K562 (cell line): ENCODE measurements around the gene KITLG. TPM values are rescaled to one million over a fixed set of nuclear protein-coding genes. Genes with fewer than 3 reads are reported as not detected.

Source experiments
- ATAC-seq: fragments of 200-7000 bp; cut with Tn5 transposase; 3 replicates; pipeline ENCODE4 v1.9.1; 2020; ENCODE audit warnings: moderate library complexity
- BruUV-seq: library from RNA; stranded (reverse); fragments of 400-500 nt; replicated peaks from 2 replicates; lab custom pipeline; 2021; lab: Mats Ljungman, UMichigan
- CTCF ChIA-PET: fragments of 300-600 bp; formaldehyde crosslinking; extraction: SDS; loops from one replicate; lab custom pipeline; 2021; ENCODE audit warnings: low intra/inter-chr PET ratio; lab: Yijun Ruan, JAX
- POLR2A ChIA-PET: fragments of 300-600, 350-650 bp; sonication (Branson Sonifier 250); formaldehyde crosslinking; extraction: SDS; loops from one replicate; lab custom pipeline; 2021; ENCODE audit warnings: antibody characterized with exemption, inconsistent platforms; lab: Yijun Ruan, JAX
- DNase-seq, 4 experiments: peaks; one replicate each; pipeline versions ENCODE4 v3.0.0 to v3.0.0-alpha.2; 2011 to 2018; ENCODE audit warnings: low spot score in 3 of 4, mixed read lengths in 3 of 4; ENCODE audit errors: extremely low read depth in 1 of 4
- FAIRE-seq: peaks from 2 replicates; lab custom pipeline; 2011; peaks lifted over from hg19 to GRCh38; lab: Jason Lieb, UNC
- H2AFZ ChIP-seq: 2 replicates; pipeline ENCODE4 v1.6.0; 2011; ENCODE audit warnings: low read depth, low read length, control low read depth, inconsistent platforms
- H3K27ac ChIP-seq: fragments of 200-600 bp; 3 replicates; pipeline ENCODE4 v1.8.0; 2011; ENCODE audit warnings: low read depth, mild to moderate bottlenecking, control low read depth, inconsistent platforms, low read length, moderate library complexity, mixed read lengths; ENCODE audit errors: extremely low read depth
- H3K27me3 ChIP-seq, 2 experiments: fragments of 300-600 bp in 1 of 2; 2 replicates in 1 of 2; 3 replicates in 1 of 2; pipeline versions ENCODE4 v1.6.0 to v1.8.0; 2011; ENCODE audit warnings: inconsistent platforms in 2 of 2, low read length in 2 of 2, mild to moderate bottlenecking in 1 of 2, mixed read lengths in 1 of 2, moderate library complexity in 1 of 2; ENCODE audit not compliant: control insufficient read depth in 2 of 2, insufficient read depth in 2 of 2
- H3K36me3 ChIP-seq: fragments of 300-600 bp; 3 replicates; pipeline ENCODE4 v1.8.0; 2011; ENCODE audit warnings: mild to moderate bottlenecking, low read length, inconsistent platforms; ENCODE audit not compliant: control insufficient read depth, insufficient read depth
- H3K4me1 ChIP-seq, 2 experiments: fragments of 200-600 bp in 1 of 2; replicated peaks in 1 of 2; 2 replicates in 1 of 2; 3 replicates in 1 of 2; pipeline versions ENCODE4 v1.5.1 to v1.8.0; 2011; ENCODE audit warnings: inconsistent platforms in 2 of 2, low read length in 2 of 2, mild to moderate bottlenecking in 1 of 2, mixed read lengths in 1 of 2, moderate library complexity in 1 of 2; ENCODE audit not compliant: control insufficient read depth in 2 of 2, insufficient read depth in 2 of 2
- H3K4me2 ChIP-seq: 2 replicates; pipeline ENCODE4 v1.6.1; 2011; ENCODE audit warnings: low read length, control low read depth, inconsistent platforms, mixed read lengths; ENCODE audit not compliant: insufficient read depth
- H3K4me3 ChIP-seq: fragments of 200-600 bp; sonication (generic), shearing (Covaris generic); 2 replicates; pipeline ENCODE4 v1.5.1; 2016; ENCODE audit warnings: control low read depth, inconsistent platforms
- H3K79me2 ChIP-seq: fragments of 200-600 bp; 3 replicates; pipeline ENCODE4 v1.8.0; 2011; ENCODE audit warnings: low read length, inconsistent platforms; ENCODE audit not compliant: control insufficient read depth, insufficient read depth
- H3K9ac ChIP-seq, 2 experiments: 2 replicates each; pipeline versions ENCODE4 v1.6.0 to v1.6.1; 2011; ENCODE audit warnings: low read depth in 2 of 2, low read length in 2 of 2, control low read depth in 1 of 2, inconsistent platforms in 1 of 2, mild to moderate bottlenecking in 1 of 2, mixed read lengths in 1 of 2; ENCODE audit not compliant: insufficient read depth in 1 of 2
- H3K9me1 ChIP-seq: one replicate; pipeline ENCODE4 v1.6.0; 2011; ENCODE audit warnings: inconsistent platforms, mild to moderate bottlenecking, low read length, moderate library complexity; ENCODE audit not compliant: control insufficient read depth, insufficient read depth
- H3K9me3 ChIP-seq: replicated peaks from 2 replicates; pipeline ENCODE4 v1.5.1; 2011; ENCODE audit warnings: low read depth, low read length, inconsistent platforms; ENCODE audit not compliant: control insufficient read depth, insufficient read depth
- H4K20me1 ChIP-seq: replicated peaks from 2 replicates; pipeline ENCODE4 v1.6.1; 2011; ENCODE audit warnings: low read length, inconsistent platforms, mixed read lengths; ENCODE audit not compliant: control insufficient read depth, insufficient read depth
- AFF4 ChIP-seq: sonication (generic); formaldehyde crosslinking; IDR thresholded peaks from 2 replicates; pipeline ENCODE4 v1.8.0; 2023; ENCODE audit warnings: mild to moderate bottlenecking, missing genetic modification reagents
- HNRNPK ChIP-seq: fragments of 200-400 bp; formaldehyde crosslinking; IDR thresholded peaks from one replicate; pipeline ENCODE4 v1.6.1; 2018; ENCODE audit warnings: mild to moderate bottlenecking, low read depth, low read length; ENCODE audit not compliant: poor library complexity, severe bottlenecking
- MEIS2 ChIP-seq: fragments of 450-650 bp; IDR thresholded peaks from 2 replicates; pipeline ENCODE4 v1.6.1; 2014; ENCODE audit warnings: mild to moderate bottlenecking; ENCODE audit not compliant: partially characterized antibody
- NR2F6 ChIP-seq: fragments of 450-650 bp; formaldehyde crosslinking; IDR thresholded peaks from 2 replicates; pipeline ENCODE4 v1.4.0; 2020; ENCODE audit warnings: mild to moderate bottlenecking
- PCBP2 ChIP-seq: fragments of 200-400 bp; formaldehyde crosslinking; IDR thresholded peaks from 2 replicates; pipeline ENCODE4 v1.6.1; 2018; ENCODE audit warnings: low read length, low read depth, mild to moderate bottlenecking, moderate library complexity; ENCODE audit not compliant: poor library complexity, severe bottlenecking
- SETDB1 ChIP-seq: IDR thresholded peaks from one replicate; pipeline ENCODE4 v1.6.1; 2012; ENCODE audit warnings: low read length, control low read depth, inconsistent platforms
- XRCC3 ChIP-seq: fragments of 450-650 bp; IDR thresholded peaks from 2 replicates; pipeline ENCODE4 v1.6.1; 2017; ENCODE audit warnings: mild to moderate bottlenecking, moderate library complexity
- ZBTB33 ChIP-seq: sonication (generic); formaldehyde crosslinking; IDR thresholded peaks from 2 replicates; pipeline ENCODE4 v1.8.1; 2023; ENCODE audit warnings: mild to moderate bottlenecking, missing genetic modification reagents
- ZNF699 ChIP-seq: fragments of 250-450 bp; sonication (Bioruptor Pico); IDR thresholded peaks from 2 replicates; pipeline ENCODE4 v1.8.0; 2021; ENCODE audit warnings: mild to moderate bottlenecking, moderate library complexity; ENCODE audit not compliant: insufficient replicate concordance
- whole genome bisulfite sequencing: fragments of 100-300 bp; shearing (Covaris generic); methylation state at CpG from one replicate; pipeline ENCODE4 v1.1.6; 2016; ENCODE audit warnings: low coverage, mixed read lengths; ENCODE audit not compliant: insufficient coverage; ENCODE audit errors: missing lambda C conversion rate; 5-methylcytosine and 5-hydroxymethylcytosine counted together
- in situ Hi-C: fragments of 300-500 bp; cut with MboI; formaldehyde crosslinking; loops from 4 replicates; pipeline ENCODE4 v1.15.0; 2018; ENCODE audit warnings: inconsistent platforms, mixed read lengths
- intact Hi-C: fragments of 100-400 bp; cut with micrococcal nuclease; formaldehyde crosslinking; loops from 2 replicates; pipeline ENCODE4 v1.14.2; 2022
- polyA plus RNA-seq, 8 experiments: library from polyadenylated mRNA; depleted of rRNA in 4 of 8; stranded (reverse) in 5 of 8; unstranded in 3 of 8; fragments of >200 nt; fragmentation: Nextera tagmentation in 2 of 8; fragmentation: Illumina TruSeq in 1 of 8; extraction: Ambion mirVana in 2 of 8; extraction: Trizol in 1 of 8; gene quantifications; 2 replicates each; pipeline versions ENCODE4 v1.2.1 to v1.2.3, GENCODE V29; 2011 to 2014; ENCODE audit warnings: inconsistent platforms in 1 of 8, missing spikeins in 1 of 8
- total RNA-seq, 7 experiments: library from RNA; depleted of rRNA in 6 of 7; stranded (reverse); fragments of >200 nt in 6 of 7; fragmentation: Illumina TruSeq in 2 of 7; extraction: Trizol in 2 of 7; gene quantifications; 2 replicates each; pipeline versions ENCODE4 v1.2.1 to v1.2.3, GENCODE V29; 2011 to 2021; ENCODE audit warnings: low replicate concordance in 1 of 7
- TF ChIP-seq, protein P1 (sequence below): fragments of 450-650 bp; IDR thresholded peaks from 2 replicates; pipeline ENCODE4 v1.6.1; 2017; ENCODE audit warnings: mild to moderate bottlenecking, moderate library complexity
- TF ChIP-seq, protein P2 (sequence below): fragments of 450-650 bp; IDR thresholded peaks from 2 replicates; pipeline ENCODE4 v1.6.1; 2018; ENCODE audit not compliant: partially characterized antibody

Gene KITLG
- total and polyA plus RNA-seq, 9 of the 15 experiments (the other 6 are each of a cell fraction or from before 2014, with no cell fraction given) = 0.04 to 0.09 (median 0.04) TPM; not detected in 6

GRCh38 chr12:88472248-88472647 lies 108.0 kb downstream of the KITLG start:
- DNase-seq (no peak), FAIRE-seq (no peak), ATAC-seq (no peak)
- Histone ChIP-seq H3K9me3 (no peaks in the 10 kb centered on the region), H3K4me1 (no peaks in the 10 kb centered on the region), H3K4me2 (no peak overlapping the region), H3K9ac (no peak overlapping the region), H3K27ac (no peak overlapping the region), H3K27me3 (no peaks in the 10 kb centered on the region), H3K9me1 (no peaks in the 10 kb centered on the region), H2AFZ (no peak overlapping the region), H3K36me3 (no peaks in the 10 kb centered on the region), H4K20me1 (no peaks in the 10 kb centered on the region), H3K4me3 (no peak overlapping the region), H3K79me2 (no peaks in the 10 kb centered on the region)
- ChIA-PET CTCF (no interaction called here), POLR2A (no interaction called here)
- intact Hi-C loops (no loop called here), in situ Hi-C loops (no loop called here)
- WGBS = 0% methylated on average over 2 of the region's 2 CpGs
- BruUV-seq = no TSS peak
- TF ChIP-seq ZNF699 (CRISPR knock-in tag) (no peak), MEIS2 (no peak), XRCC3 (no peak), HNRNPK (no peak), NR2F6 (CRISPR knock-in tag) (no peak), AFF4 (no peak), PCBP2 (no peak), ZBTB33 (CRISPR knock-in tag) (no peak), SETDB1 (no peak)
- TF ChIP-seq, protein P1, sequence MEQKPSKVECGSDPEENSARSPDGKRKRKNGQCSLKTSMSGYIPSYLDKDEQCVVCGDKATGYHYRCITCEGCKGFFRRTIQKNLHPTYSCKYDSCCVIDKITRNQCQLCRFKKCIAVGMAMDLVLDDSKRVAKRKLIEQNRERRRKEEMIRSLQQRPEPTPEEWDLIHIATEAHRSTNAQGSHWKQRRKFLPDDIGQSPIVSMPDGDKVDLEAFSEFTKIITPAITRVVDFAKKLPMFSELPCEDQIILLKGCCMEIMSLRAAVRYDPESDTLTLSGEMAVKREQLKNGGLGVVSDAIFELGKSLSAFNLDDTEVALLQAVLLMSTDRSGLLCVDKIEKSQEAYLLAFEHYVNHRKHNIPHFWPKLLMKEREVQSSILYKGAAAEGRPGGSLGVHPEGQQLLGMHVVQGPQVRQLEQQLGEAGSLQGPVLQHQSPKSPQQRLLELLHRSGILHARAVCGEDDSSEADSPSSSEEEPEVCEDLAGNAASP = no peak
- TF ChIP-seq, protein P2, sequence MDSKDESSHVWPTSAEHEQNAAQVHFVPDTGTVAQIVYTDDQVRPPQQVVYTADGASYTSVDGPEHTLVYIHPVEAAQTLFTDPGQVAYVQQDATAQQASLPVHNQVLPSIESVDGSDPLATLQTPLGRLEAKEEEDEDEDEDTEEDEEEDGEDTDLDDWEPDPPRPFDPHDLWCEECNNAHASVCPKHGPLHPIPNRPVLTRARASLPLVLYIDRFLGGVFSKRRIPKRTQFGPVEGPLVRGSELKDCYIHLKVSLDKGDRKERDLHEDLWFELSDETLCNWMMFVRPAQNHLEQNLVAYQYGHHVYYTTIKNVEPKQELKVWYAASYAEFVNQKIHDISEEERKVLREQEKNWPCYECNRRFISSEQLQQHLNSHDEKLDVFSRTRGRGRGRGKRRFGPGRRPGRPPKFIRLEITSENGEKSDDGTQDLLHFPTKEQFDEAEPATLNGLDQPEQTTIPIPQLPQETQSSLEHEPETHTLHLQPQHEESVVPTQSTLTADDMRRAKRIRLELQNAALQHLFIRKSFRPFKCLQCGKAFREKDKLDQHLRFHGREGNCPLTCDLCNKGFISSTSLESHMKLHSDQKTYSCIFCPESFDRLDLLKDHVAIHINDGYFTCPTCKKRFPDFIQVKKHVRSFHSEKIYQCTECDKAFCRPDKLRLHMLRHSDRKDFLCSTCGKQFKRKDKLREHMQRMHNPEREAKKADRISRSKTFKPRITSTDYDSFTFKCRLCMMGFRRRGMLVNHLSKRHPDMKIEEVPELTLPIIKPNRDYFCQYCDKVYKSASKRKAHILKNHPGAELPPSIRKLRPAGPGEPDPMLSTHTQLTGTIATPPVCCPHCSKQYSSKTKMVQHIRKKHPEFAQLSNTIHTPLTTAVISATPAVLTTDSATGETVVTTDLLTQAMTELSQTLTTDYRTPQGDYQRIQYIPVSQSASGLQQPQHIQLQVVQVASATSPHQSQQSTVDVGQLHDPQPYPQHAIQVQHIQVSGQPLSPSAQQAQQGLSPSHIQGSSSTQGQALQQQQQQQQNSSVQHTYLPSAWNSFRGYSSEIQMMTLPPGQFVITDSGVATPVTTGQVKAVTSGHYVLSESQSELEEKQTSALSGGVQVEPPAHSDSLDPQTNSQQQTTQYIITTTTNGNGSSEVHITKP = no peak
